PC-3 (cell line): ENCODE measurements around the gene NHLRC2.

Source experiments
- CTCF ChIP-seq: fragments of 300-600 bp; sonication (generic); conservative IDR thresholded peaks from 2 replicates; pipeline ENCODE4 v1.5.1; 2017; ENCODE audit warnings: antibody characterized with exemption, low read depth, mild to moderate bottlenecking, low read length
- EZH2 ChIP-seq: fragments of 300-600 bp; sonication (generic); IDR thresholded peaks from one replicate; pipeline ENCODE4 v1.6.1; 2017; ENCODE audit warnings: antibody characterized with exemption, mild to moderate bottlenecking, low read length; ENCODE audit not compliant: unreplicated experiment

GRCh38 chr10:113882240-113882639, 27.8 kb downstream of the NHLRC2 start:
- no peak for TF ChIP-seq CTCF
- TF ChIP-seq EZH2: no peak
